ENCODE data around the gene PAQR5.

DNA sequence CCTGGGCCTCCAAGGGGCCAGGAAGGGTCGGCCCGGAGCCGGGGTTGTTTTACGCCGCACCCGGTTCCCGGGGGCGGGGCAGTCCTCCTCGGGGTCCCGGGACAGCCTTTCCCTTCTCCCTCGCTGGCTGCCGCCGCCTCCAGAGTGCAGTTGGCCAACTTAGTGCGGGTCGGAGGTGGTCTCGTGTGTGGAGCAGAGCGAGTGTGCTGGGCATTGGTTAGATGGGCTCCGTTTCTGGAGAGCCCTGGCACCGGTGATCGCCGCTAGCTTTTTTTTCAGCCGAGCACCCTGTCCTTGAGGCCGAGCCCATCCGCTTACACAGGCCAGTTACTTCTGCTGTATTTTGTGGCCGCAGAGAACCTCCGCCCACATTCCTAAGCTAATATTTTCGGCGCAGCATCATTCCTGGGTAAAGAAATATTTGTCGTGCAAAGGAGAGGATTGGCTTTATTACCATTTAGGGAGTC, 116.0 kb downstream of the PAQR5 start:
- TF ChIP-seq EZH2 (IDR thresholded peaks at IDR 0.05; ENCODE audit: low read depth): no peak
- TF ChIP-seq, protein P1, sequence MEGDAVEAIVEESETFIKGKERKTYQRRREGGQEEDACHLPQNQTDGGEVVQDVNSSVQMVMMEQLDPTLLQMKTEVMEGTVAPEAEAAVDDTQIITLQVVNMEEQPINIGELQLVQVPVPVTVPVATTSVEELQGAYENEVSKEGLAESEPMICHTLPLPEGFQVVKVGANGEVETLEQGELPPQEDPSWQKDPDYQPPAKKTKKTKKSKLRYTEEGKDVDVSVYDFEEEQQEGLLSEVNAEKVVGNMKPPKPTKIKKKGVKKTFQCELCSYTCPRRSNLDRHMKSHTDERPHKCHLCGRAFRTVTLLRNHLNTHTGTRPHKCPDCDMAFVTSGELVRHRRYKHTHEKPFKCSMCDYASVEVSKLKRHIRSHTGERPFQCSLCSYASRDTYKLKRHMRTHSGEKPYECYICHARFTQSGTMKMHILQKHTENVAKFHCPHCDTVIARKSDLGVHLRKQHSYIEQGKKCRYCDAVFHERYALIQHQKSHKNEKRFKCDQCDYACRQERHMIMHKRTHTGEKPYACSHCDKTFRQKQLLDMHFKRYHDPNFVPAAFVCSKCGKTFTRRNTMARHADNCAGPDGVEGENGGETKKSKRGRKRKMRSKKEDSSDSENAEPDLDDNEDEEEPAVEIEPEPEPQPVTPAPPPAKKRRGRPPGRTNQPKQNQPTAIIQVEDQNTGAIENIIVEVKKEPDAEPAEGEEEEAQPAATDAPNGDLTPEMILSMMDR (conservative IDR thresholded peaks at IDR 0.05): no peak
